ENCODE measurements around the gene RBP2.

DNA sequence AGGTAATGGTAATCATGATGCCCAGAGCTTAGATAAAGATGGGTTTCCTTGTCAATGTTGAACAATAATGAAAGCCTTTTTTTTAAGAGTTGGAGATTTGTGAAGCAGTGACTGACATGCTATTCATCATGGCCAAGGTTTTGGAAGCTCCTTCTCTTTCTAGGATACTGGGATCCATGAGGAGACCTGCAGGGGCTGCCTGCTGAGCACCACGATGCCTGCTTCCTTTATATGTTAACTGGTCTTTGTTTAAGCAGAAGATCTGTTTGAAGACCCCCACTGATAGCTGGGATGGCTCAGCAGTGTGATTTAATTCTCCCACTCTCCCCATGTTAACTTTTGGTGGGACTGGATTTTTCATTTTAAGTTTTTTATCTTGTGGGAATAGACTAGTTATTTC, 47.4 kb upstream of the RBP2 start:
- no peak for TF ChIP-seq GATA2 (IDR thresholded peaks at IDR 0.05; ENCODE audit: low read depth, low read length)
- TF ChIP-seq GATA3 (IDR thresholded peaks at IDR 0.05; ENCODE audit: low read depth, low read length) = no peak

Data from SH-SY5Y (cell line).